DMS53 treated with DMSO at 0.1 percent for 48 hours (cell line): ENCODE results near the gene NDUFA7.
"Not testable (repeated sequence)": the region's sequence is repeated elsewhere in the genome, so short reads cannot be mapped to it uniquely, and the experiment has no call there.

Experiments used
- DNase-seq: peaks from one replicate; lab custom pipeline; 2025; ENCODE audit not compliant: unreplicated experiment; lab: John Stamatoyannopoulos, UW

The NDUFA7 gene

DNA sequence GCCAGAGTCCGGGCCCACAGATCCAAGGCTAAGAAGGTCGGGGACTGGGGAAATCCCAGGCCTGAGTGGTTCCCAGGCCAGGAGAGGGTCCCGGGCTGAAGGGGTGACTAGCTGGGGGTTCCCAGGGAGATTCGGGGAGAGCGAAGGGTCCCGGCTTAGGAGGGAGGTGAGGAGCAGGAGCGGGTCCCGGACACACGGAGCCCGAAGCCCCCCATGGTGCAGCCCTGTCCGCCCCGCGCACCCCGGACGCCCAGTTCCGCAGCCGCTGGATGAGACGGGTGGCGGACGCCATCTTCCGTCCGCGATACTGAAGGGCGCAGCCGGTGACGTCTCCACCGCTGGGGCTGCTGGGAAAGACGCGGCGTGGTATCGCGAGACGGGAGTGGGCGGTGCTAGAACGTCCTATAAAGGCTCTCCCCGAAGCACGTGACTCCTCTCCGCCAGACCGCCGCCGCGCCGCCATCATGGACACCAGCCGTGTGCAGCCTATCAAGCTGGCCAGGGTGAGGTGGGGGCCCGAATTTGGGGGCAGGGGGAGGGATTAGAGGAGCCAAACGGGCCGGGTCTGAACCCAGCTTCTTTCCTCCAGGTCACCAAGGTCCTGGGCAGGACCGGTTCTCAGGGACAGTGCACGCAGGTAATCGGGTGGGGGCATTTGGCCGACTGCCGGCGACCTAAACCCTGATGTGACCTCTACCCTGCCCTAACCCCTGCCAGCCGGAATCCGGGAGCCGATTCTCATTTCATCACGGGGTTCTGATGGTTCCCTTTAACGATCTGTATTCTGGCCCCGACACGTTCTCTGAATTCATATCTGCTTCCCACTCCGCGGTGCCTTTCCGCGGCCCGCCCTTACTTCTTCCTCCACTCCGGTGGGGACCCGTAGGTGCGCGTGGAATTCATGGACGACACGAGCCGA, at the start of gene NDUFA7, which contains the start of gene RPS28:
Gene NDUFA7 (minus strand): TSS at position 309 of the 919 bp plus-strand sequence. CDS start 17 bp downstream, at position 292.
Gene RPS28 (plus strand): TSS at position 430 of the 919 bp plus-strand sequence. CDS start 35 bp downstream, at position 465.
- peak; percentile 60 for DNase-seq

DNA sequence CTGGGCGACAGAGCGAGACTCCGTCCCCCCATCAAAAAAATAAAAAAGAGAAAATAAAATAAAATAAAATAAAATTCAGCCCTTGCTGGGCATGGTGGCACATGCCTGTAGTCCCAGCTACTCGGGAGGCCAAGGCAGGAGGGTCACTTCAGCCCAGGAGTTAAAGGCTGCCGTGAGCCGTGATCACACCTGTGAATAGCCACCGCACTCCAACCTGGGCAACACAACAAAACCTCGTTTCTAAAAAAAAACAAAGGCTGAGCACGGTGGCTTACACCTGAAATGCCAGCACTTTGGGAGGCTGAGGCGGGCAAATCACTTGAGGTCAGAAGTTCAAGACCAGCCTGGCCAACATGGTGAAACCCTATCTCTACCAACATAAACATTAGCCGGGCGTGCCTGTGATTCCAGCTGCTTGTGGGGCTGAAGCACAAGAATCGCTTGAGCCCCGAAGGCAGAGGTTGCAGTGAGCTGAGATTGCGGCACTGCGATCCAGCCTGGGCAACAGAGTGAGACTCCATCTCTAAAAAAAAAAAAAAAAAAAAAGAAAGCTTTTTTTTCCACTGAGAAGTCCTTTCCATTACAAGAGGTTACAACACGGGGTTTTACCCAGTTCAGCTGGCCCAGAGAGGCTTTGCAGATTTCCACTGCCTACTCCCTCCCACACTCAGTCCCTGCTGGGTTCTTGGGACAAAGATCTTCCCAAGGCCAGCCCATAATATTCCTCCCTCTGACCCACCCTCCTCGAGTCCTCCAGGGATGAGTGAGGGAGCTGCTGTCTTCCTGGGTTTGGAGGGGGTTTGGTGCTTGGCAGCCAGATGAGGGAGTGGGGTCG, 49.2 kb upstream of the NDUFA7 start:
- DNase-seq, result no peak

DNA sequence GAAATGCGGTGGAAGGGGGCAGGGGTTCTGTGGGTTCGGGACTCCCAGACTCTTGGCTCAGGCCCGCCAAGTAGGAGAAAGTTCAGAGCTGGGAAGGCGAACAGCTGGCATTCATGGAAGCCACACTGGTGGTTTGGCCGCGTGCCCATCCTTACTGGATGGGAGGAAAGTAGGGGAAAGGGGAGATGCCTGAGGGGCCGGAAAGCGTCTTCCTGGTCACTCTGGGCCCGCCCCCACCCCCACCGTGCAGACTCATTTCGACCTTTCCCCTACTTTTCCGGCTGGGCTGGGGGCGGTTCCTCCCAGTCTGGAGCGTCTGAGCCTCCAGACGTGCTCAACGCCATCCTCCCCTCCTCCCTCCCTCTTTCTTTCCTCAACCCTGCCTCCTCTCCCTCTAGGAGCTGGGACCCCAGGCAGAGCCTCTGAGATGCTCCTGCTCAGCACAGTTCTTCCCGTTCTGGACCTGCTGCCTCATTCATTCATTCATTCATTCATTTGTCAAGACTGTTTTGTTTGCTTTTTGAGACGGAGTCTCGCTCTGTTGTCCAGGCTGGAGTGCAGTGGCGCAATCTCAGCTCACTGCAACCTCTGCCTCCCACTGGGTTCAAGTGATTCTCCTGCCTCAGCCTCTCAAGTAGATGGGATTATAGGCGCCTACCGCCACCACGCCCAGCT, 46.3 kb upstream of the NDUFA7 start:
- DNase-seq, result no peak

DNA sequence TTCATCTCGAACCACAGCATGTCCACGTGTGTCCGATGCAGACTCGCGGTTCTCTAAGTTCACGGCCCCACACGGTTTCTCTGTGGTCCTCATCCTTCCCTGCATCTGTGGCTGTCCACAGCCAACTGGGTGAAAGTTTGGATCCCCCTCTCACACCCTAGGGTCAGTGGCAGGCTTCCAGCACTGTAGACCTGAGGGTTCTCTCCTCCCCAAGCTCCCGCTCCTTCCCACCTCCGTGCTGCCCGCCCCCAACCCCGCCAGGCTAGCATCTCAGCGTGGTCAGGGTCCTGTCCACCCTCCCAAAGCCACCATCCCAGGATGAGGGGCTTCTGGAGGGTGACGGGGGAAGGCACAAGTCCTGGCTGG, 45.8 kb upstream of the NDUFA7 start:
- no peak for DNase-seq

DNA sequence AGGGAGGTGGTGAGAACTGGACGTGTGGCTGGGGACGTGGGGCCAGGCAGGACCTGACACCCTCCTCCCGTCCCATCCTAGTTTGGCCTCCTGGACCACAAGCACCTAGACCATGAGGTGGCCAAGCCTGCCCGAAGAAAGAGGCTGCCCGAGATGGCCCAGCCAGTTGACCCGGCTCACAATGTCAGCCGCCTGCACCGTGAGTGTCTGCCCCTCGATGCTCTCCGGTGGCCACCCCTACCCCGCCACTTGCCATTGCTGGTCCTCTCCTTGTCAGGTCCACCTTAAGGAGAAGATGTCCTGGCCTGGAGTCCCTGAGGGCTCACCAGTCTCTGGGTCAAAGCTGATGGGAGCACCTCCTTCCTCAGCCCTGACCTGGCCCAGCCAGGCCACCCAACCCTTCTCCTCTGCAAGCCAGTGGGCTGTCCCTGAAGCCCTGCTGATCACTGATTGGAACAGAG, 45.0 kb upstream of the NDUFA7 start:
- DNase-seq, result no peak

DNA sequence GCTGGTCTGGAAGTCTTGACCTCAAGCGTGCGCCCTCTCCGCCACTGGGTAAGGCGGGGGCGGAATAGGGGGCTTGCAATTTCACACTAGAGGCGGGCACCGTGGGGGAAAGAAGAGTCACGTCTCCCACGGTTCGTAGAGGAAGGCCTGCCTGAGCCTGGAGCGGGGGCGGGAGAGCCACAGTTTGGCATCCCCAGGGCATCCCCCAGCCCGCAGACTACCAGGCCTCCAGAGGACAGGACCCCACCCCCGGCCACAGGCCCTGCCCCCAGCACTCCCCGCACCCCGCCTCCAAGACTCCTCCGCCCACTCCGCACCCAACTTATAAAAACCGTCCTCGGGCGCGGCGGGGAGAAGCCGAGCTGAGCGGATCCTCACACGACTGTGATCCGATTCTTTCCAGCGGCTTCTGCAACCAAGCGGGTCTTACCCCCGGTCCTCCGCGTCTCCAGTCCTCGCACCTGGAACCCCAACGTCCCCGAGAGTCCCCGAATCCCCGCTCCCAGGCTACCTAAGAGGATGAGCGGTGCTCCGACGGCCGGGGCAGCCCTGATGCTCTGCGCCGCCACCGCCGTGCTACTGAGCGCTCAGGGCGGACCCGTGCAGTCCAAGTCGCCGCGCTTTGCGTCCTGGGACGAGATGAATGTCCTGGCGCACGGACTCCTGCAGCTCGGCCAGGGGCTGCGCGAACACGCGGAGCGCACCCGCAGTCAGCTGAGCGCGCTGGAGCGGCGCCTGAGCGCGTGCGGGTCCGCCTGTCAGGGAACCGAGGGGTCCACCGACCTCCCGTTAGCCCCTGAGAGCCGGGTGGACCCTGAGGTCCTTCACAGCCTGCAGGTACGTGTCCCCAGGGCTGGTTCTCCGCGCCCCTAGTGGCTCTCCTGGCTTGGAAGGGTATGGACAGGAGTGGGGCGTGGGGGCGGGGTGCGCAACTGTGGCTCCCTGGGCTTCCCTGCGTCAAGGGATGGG, 42.9 kb upstream of the NDUFA7 start, which contains the start of gene ANGPTL4:
Gene ANGPTL4 (plus strand): TSS at position 353 of the 969 bp plus-strand sequence. CDS start 167 bp downstream, at position 520.
- DNase-seq, result peak; percentile 37

DNA sequence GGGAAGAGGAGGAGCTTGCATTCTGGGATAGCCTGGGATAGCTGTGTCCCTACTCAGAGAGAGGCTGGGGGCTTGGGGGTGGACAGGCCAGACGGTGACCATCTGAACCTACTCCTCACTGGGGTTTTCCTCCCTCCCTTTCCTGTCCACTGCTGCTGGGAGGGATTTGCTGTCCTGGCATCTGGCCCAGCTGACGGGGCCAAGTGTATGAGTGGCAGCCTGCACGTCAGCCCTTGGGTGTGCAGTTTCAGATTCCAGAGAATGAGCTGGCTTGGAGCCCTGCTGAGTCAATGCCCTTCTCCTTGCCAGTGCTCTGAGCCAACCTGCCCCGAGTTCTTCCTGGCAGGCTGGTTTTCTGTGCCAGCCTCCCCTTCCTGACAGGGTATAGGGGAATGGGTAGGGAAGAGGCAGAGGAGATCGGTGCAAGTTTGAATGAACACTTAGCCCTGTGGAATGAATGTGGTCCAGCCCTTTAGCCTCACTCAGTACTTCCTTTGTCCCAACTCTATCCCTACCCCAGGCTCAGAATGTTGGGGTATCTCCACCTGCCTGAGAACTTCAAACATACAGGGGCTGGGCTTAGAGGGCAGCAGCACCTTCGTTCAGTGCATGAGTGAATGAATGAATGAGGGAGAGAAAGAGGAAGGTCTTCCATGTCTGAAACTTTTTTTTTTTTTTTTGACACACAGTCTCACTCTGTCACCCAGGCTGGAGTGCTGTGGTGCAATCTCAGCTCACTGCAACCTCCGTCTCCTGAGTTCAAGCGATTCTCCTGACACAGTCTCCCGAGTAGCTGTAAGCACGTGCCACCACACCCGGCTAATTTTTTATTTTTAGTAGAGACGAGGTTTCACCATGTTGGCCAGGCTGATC, 41.0 kb upstream of the NDUFA7 start:
- peak; percentile 84 for DNase-seq

DNA sequence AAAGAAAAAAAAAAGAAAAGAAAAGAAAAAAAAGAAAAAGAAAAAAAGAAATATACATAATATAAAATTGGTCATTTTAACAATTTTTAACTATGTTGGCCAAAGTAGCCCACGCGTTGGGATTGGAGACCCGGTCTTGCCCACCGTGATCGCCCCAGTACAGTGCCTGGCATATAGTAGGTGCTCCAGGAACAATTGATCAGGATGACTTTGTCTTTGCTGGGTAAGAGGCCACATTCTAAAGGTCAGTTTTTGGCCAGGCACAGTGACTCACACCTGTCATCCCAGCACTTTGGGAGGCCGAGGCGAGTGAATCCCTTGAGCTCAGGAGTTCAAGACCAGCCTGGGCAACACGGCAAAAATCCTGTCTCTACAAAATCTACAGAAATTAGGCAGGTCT, 39.0 kb upstream of the NDUFA7 start:
- DNase-seq, result no peak

DNA sequence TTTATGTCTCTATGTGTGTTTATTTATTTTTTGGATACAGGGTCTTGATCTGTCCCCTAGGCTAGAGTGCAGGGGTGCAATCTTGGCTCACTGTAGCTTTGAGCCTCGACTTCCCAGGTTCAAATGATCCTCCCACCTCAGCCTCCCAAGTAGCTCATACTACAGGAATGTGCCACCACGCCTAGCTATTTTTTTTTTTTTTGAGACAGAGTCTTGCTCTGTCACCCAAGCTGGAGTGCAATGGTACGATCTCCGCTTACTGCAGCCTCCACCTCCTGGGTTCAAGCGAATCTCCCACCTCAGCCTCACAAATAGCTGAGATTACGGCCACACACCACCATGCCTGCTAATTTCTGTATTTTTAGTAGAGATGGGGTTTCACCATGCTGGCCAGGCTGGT, 37.8 kb upstream of the NDUFA7 start:
- DNase-seq, result no peak

DNA sequence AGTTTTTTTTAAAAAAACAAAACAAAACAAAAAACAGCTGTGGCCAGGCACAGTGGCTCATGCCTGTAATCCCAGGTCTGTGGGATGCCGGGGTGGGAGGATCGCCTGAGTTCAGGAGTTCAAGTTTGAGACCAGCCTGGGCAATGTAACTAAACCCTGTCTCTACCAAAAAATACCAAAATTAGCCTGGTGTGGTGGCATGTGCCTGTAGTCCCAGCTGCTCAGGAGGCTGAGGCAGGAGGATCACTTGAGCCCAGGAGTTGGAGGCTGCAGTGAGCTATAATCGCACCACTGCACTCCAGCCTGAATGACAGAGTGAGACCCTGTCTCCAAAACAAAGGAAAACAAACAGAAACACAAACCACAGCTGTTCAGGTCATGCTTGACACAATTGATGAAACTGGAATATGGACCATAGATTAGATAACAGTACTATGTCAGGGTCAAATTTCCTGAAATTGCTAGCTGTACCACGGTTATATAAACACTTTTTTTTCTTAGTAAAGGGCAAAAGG, 35.9 kb upstream of the NDUFA7 start:
- DNase-seq, result no peak

DNA sequence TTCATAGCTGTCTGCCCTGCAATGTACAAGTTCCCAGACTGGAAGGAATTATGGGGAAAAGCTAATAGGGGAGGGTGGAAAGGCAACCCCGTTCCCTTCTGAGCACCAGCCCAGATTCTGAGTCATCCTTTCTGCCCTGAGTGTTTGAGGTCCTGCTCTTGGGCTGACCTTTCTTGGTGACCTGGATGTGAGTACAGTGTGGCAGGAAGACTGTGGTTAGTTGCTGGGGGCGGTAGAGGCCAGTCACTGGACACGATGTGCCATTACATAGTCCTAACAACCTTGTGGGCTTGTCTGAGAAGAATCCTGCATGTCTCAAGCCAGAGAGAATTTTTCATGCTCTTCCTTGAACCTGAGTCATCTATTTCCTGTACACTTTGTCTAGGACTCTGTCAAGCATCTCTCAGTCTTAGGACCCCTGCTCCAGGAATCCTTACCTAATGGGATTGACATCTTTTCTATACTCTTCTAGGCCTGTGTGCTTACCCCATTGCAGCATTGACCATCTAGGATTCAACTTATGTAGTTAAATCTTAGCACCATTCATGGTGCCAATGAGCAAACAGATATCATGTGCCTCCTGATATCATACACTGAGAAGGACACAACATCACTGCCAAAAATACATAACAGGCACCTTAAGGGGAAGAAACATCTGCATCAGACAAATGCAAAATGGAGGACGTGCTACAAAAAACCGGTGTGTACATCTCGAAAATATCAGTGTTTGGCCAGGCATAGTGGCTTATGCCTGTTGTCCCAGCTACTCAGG, 34.6 kb upstream of the NDUFA7 start:
- no peak for DNase-seq

DNA sequence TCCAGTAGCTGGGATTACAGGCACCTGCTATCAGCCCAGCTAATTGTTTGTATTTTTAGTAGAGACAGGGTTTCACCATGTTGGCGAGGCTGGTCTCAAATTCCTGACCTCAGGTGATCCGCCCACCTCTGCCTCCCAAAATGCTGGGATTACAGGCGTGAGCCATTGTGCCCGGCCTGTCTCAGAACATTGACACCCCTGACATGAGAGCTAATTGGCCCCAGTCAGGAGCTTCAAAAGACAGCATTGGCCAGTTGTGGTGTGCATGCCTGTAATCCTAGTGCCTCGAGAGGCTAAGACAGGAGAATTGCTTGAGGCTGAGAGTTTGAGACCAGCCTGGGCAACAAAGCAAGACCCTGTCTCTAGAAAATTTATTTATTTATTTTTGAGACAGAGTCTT, 31.7 kb upstream of the NDUFA7 start:
- DNase-seq, result not testable (repeated sequence)

DNA sequence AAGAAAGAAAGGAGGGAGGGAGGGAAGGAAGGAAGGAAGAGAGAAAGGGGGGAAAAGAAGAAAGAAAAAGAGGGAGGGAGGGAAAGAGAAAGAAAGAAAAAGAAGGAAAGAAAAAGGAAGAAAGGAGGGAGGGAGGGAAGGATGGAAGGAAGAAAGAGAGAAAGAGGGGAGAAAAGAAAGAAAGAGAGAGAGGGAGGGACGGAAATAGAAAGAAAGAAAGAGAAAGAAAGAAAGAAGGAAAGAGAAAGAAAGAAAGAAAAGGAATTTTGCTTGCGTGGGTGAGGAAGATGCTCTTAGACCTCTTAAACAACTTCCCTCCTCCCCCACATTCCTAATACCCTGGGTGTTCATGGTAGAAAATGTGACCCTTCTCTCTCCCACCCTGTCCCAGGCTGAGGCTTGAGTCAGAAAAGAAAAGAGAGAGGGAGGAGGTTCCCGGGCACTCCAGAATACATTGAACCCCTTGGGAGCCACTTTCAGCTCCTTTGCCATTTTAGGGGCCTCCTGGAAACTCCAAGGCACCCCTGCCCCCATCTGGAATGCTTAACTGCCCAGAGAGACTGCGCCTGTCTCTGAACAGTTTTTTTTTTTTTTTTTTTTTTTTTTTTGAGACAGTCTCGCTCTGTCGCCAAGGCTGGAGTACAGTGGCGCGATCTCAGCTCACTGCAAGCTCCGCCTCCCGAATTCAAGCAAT, 31.1 kb upstream of the NDUFA7 start:
- no peak for DNase-seq

DNA sequence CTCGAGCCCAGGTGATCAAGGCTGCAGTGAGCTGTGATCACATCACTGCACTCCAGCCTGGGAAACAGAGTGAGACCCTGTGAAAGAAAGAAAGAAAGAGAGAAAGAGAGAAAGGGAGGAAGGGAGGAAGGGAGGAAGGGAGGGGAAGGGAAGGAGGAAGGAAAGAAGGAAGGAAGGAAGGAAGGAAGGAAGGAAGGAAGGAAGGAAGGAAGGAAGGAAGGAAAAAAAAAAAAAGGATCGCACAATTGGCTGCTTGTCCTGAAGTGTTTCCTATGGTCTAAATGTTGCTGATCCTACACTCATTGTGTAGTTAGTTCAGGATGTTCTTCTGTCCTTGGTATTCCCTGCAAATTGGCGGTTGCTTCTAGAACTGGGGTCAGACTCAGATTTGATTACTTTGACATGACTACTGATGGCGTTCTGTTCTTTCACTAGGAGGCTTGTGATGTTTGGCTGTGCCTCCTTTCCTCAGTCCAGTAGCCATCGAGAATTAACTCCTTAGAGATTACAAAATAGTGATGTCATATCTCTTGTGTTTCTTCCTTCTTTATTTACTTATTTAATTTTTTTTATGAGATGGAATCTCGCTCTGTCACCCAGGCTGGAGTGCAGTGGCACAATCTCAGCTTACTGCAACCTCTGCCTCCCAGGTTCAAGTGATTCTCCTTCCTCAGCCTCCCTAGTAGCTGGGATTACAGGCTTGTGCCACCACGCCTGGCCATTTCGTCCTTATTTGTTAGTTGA, 28.6 kb upstream of the NDUFA7 start:
- not testable (repeated sequence) for DNase-seq

DNA sequence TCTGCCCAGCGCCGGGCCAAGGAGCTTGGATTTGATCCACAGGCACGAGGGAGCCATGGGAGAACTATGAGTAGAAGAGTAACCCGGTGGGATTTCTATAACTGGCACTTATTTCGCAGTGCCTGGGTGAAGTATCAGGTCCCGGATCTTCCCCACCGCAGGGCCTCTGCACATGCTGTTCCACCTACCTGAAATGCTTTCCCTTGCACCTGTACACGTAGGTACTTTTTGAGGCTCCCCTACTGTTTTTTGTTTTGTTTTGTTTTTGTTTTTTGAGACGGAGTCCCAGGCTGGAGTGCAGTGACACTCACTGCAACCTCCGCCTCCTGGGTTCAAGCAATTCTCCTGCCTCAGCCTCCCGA, 22.3 kb upstream of the NDUFA7 start:
- no peak for DNase-seq

DNA sequence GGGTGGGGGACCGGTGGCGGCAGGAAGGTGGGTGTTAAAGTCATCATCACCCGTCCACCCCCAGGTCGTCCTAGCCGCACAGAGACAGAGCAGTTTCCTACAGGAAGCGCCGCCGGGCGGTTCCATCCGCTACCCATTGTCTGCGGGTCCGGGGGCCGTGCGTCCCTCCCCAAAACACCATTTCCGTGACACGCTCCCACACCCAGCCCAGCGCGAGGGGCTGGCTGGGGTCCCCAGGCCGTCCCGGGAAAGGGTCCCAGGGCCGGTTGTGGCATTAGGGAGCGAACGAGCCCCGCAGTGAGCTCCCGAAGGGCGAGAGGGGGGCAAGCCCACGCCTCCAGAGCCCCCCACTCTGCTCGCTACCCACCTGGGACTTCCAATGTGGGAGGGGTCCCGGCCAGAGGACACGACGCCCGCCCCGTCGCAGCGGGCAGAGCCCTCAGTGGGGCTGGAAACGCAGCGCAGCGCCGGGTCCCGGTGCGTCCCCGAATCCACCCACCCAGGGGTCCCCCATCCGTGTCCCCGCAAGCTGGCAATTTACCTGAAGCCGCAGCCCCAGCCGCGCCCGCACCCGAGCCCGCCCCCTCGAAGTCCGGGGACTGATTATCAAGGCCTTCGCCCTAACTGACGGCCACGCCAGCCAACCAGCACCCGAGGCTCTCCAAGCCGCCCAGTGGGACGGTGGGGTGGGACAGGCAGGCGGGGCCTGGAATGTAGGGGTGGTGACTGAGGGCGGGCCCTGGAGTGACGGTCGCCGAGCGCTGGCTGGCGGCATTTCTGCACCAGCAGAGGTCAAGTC, 21.7 kb upstream of the NDUFA7 start, which contains the start of gene KANK3:
Gene KANK3 (minus strand): TSS at position 579 of the 799 bp plus-strand sequence. CDS start 5,434 bp downstream, outside the sequence.
- DNase-seq, result peak; percentile 72
